HepG2 (cell line): ENCODE measurements around the gene THSD8. TPM values are rescaled to one million over a fixed set of nuclear protein-coding genes. Genes with fewer than 3 reads are reported as not detected.

Experiments used
- ATAC-seq: fragments of 200-7000 bp; cut with Tn5 transposase; 3 replicates; pipeline ENCODE4 v1.9.1; 2020; ENCODE audit warnings: mild to moderate bottlenecking, moderate library complexity
- BruUV-seq: library from RNA; stranded (reverse); fragments of 400-500 nt; replicated peaks from 2 replicates; lab custom pipeline; 2021; lab: Mats Ljungman, UMichigan
- CTCF ChIA-PET: fragments of 300-600 bp; formaldehyde crosslinking; extraction: SDS; loops from one replicate; lab custom pipeline; 2021; ENCODE audit warnings: low total read pairs, inconsistent platforms, low intra/inter-chr PET ratio; lab: Yijun Ruan, JAX
- POLR2A ChIA-PET: fragments of 350-600 bp; sonication (Branson Sonifier 250); formaldehyde crosslinking; loops from one replicate; lab custom pipeline; 2020; ENCODE audit warnings: antibody characterized with exemption, inconsistent platforms; lab: Yijun Ruan, JAX
- DNase-seq: peaks from one replicate; pipeline ENCODE4 v3.0.0-alpha.2; 2015; ENCODE audit warnings: low spot score
- FAIRE-seq: peaks from 3 replicates; lab custom pipeline; 2011; peaks lifted over from hg19 to GRCh38; lab: Jason Lieb, UNC
- H2AFZ ChIP-seq: one replicate; pipeline ENCODE4 v1.6.1; 2011; ENCODE audit warnings: low read length, inconsistent platforms
- H3K27ac ChIP-seq: fragments of 300-600 bp; 3 replicates; pipeline ENCODE4 v1.8.0; 2011; ENCODE audit warnings: mixed run types, mild to moderate bottlenecking, mixed read lengths, low read length, inconsistent platforms; ENCODE audit not compliant: insufficient read depth; ENCODE audit errors: extremely low read length
- H3K27me3 ChIP-seq, 2 experiments: fragments of 200-600 bp in 1 of 2; 2 replicates in 1 of 2; 3 replicates in 1 of 2; pipeline versions ENCODE4 v1.6.0 to v1.8.0; 2011; ENCODE audit warnings: low read length in 2 of 2, mild to moderate bottlenecking in 2 of 2, moderate library complexity in 2 of 2, inconsistent platforms in 1 of 2; ENCODE audit not compliant: insufficient read depth in 2 of 2, control insufficient read depth in 1 of 2
- H3K36me3 ChIP-seq, 2 experiments: fragments of 200-600 bp in 1 of 2; replicated peaks in 1 of 2; 2 replicates in 1 of 2; 3 replicates in 1 of 2; pipeline versions ENCODE4 v1.5.1 to v1.8.0; 2011; ENCODE audit warnings: low read length in 2 of 2, inconsistent platforms in 1 of 2; ENCODE audit not compliant: insufficient read depth in 2 of 2, control insufficient read depth in 1 of 2
- H3K4me1 ChIP-seq: 2 replicates; pipeline ENCODE4 v1.5.1; 2012; ENCODE audit warnings: low read length, inconsistent platforms; ENCODE audit not compliant: insufficient read depth
- H3K4me2 ChIP-seq: 2 replicates; pipeline ENCODE4 v1.6.0; 2011; ENCODE audit warnings: low read depth, low read length, inconsistent platforms
- H3K4me3 ChIP-seq, 3 experiments: fragments of 200-600 bp in 1 of 3; sonication (generic), shearing (Covaris generic) in 1 of 3; replicated peaks in 1 of 3; 2 replicates each; pipeline ENCODE4 v1.5.1; 2011 to 2016; ENCODE audit warnings: low read length in 3 of 3, inconsistent platforms in 2 of 3, low read depth in 2 of 3, mild to moderate bottlenecking in 2 of 3, control low read depth in 1 of 3, mixed read lengths in 1 of 3; ENCODE audit not compliant: insufficient read depth in 1 of 3
- H3K79me2 ChIP-seq: one replicate; pipeline ENCODE4 v1.6.1; 2011; ENCODE audit warnings: low read length, inconsistent platforms; ENCODE audit not compliant: insufficient read depth
- H3K9ac ChIP-seq: 2 replicates; pipeline ENCODE4 v1.6.0; 2011; ENCODE audit warnings: mild to moderate bottlenecking, low read depth, low read length, inconsistent platforms; ENCODE audit not compliant: insufficient read depth
- H3K9me3 ChIP-seq: 2 replicates; pipeline ENCODE4 v1.5.1; 2012; ENCODE audit warnings: mild to moderate bottlenecking, low read length
- H4K20me1 ChIP-seq: 2 replicates; pipeline ENCODE4 v1.6.0; 2011; ENCODE audit warnings: inconsistent platforms, mild to moderate bottlenecking, low read length, moderate library complexity; ENCODE audit not compliant: insufficient read depth
- CHCHD3 ChIP-seq: sonication (generic); formaldehyde crosslinking; IDR thresholded peaks from 2 replicates; pipeline ENCODE4 v1.8.0; 2022; ENCODE audit warnings: mild to moderate bottlenecking, missing genetic modification reagents, moderate library complexity
- MTF1 ChIP-seq: sonication (generic); formaldehyde crosslinking; IDR thresholded peaks from 2 replicates; pipeline ENCODE4 v1.5.0; 2020; ENCODE audit warnings: missing genetic modification reagents
- NCOA2 ChIP-seq: sonication (generic); formaldehyde crosslinking; IDR thresholded peaks from 2 replicates; pipeline ENCODE4 v1.8.0; 2022; ENCODE audit warnings: inconsistent platforms
- NR2F1 ChIP-seq, 2 experiments: fragments of 450-650 bp in 1 of 2; formaldehyde crosslinking in 1 of 2; IDR thresholded peaks; 2 replicates each; pipeline versions ENCODE4 v1.5.0 to v1.6.1; 2016 to 2020; ENCODE audit warnings: mild to moderate bottlenecking in 1 of 2, missing compliant biosample characterization in 1 of 2, missing genetic modification reagents in 1 of 2, moderate library complexity in 1 of 2
- PHF5A ChIP-seq: IDR thresholded peaks from one replicate; pipeline ENCODE4 v1.6.1; 2018; ENCODE audit warnings: low read depth, missing genetic modification reagents; ENCODE audit not compliant: unreplicated experiment
- ZBTB20 ChIP-seq: sonication (generic); formaldehyde crosslinking; IDR thresholded peaks from 2 replicates; pipeline ENCODE4 v1.8.1; 2023; ENCODE audit warnings: missing genetic modification reagents, low read depth, mild to moderate bottlenecking, borderline replicate concordance
- ZMYM3 ChIP-seq: sonication (generic); formaldehyde crosslinking; IDR thresholded peaks from 2 replicates; pipeline ENCODE4 v1.5.1; 2020; ENCODE audit warnings: mild to moderate bottlenecking, missing genetic modification reagents
- ZNF350 ChIP-seq: sonication (generic); formaldehyde crosslinking; IDR thresholded peaks from 2 replicates; pipeline ENCODE4 v1.4.0; 2020; ENCODE audit warnings: mild to moderate bottlenecking, low read depth, missing genetic modification reagents, borderline replicate concordance
- ZNF567 ChIP-seq: sonication (generic); formaldehyde crosslinking; IDR thresholded peaks from 2 replicates; pipeline ENCODE4 v1.8.1; 2023; ENCODE audit warnings: mild to moderate bottlenecking, missing genetic modification reagents, borderline replicate concordance
- WGBS: methylation state at CpG from one replicate; pipeline ENCODE4 v1.1.6; 2017; ENCODE audit warnings: low lambda C conversion rate; 5-methylcytosine and 5-hydroxymethylcytosine counted together
- in situ Hi-C: cut with HindIII; loops from 2 replicates; pipeline ENCODE4 v1.10.0; 2017; ENCODE audit warnings: low pct_unique_long_range_greater_than_20kb; ENCODE audit not compliant: extremely low pct_ligation_motif_present
- intact Hi-C: fragments of 100-400 bp; cut with micrococcal nuclease; formaldehyde crosslinking; loops from one replicate; pipeline ENCODE4 v1.10.0; 2022; ENCODE audit not compliant: unreplicated experiment
- polyA plus RNA-seq, 8 experiments: library from polyadenylated mRNA; depleted of rRNA in 3 of 8; stranded (reverse) in 7 of 8; unstranded in 1 of 8; fragments of >200 nt; fragmentation: Illumina TruSeq in 4 of 8; extraction: Trizol in 4 of 8; gene quantifications; 2 replicates each; pipeline versions ENCODE4 v1.2.1 to v1.2.3, GENCODE V29; 2011 to 2016; ENCODE audit warnings: low read depth in 4 of 8, missing spikeins in 1 of 8, mixed read lengths in 1 of 8; ENCODE audit not compliant: insufficient read depth in 1 of 8
- total RNA-seq, 5 experiments: library from RNA; depleted of rRNA; stranded (reverse); fragments of >200 nt; fragmentation: Illumina TruSeq; extraction: Trizol; gene quantifications; 2 replicates each; pipeline ENCODE4 v1.2.3, GENCODE V29; 2016; ENCODE audit warnings: low read depth in 1 of 5
- TF ChIP-seq, protein P1 (sequence below): fragments of 450-650 bp; IDR thresholded peaks from 2 replicates; pipeline ENCODE4 v1.6.1; 2016
- TF ChIP-seq, protein P2 (sequence below): sonication (generic); formaldehyde crosslinking; IDR thresholded peaks from 2 replicates; pipeline ENCODE4 v1.8.0; 2022; ENCODE audit warnings: missing genetic modification reagents, low read depth, mild to moderate bottlenecking, borderline replicate concordance
- TF ChIP-seq, protein P3 (sequence below): sonication (generic); formaldehyde crosslinking; IDR thresholded peaks from 2 replicates; pipeline ENCODE4 v1.5.0; 2020; ENCODE audit warnings: missing genetic modification reagents, mild to moderate bottlenecking, borderline replicate concordance

THSD8 gene
- total and polyA plus RNA-seq, 2 of the 13 experiments (the other 11 are each of a cell fraction or from before 2014, with no cell fraction given) = 4.8 to 14.9 TPM

DNA sequence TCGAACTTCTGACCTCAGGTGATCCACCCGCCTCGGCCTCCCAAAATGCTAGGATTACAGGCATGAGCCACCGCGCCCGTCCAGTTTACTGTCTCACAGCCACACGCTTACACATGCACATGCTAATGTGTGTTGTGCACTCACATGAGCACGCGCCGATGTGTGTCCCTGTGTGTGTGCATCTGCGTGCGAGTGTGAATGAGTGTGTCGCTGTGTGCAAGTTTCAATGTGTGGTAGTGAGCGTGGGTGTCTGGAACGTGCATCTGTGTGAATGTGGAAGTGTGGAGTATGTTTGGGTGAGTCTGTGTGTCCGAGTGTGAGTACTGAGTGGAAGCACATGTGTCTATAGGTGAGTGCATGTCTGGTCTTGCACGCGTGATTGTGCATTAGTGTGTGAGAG, 40.6 kb downstream of the THSD8 start:
- Histone ChIP-seq H3K27me3 (no peaks in the 10 kb centered on the region; a peak in 1 of 5 replicates), H4K20me1 (no peaks in the 10 kb centered on the region), H3K4me1 (peaks cover 13% of the 10 kb centered on the region), H3K79me2 (no peaks in the 10 kb centered on the region), H3K9me3 (no peaks in the 10 kb centered on the region), H3K9ac (no peak overlapping the region), H3K27ac (no peak overlapping the region), H2AFZ (no peak overlapping the region), H3K36me3 (no peaks in the 10 kb centered on the region), H3K4me2 (no peak overlapping the region), H3K4me3 (no peak overlapping the region)
- ATAC-seq = no peak
- BruUV-seq = no TSS peak
- no peak for DNase-seq
- ChIA-PET POLR2A (no interaction called here), CTCF (no interaction called here)
- in situ Hi-C loops (no loop called here), intact Hi-C loops (no loop called here)
- TF ChIP-seq, protein P1, sequence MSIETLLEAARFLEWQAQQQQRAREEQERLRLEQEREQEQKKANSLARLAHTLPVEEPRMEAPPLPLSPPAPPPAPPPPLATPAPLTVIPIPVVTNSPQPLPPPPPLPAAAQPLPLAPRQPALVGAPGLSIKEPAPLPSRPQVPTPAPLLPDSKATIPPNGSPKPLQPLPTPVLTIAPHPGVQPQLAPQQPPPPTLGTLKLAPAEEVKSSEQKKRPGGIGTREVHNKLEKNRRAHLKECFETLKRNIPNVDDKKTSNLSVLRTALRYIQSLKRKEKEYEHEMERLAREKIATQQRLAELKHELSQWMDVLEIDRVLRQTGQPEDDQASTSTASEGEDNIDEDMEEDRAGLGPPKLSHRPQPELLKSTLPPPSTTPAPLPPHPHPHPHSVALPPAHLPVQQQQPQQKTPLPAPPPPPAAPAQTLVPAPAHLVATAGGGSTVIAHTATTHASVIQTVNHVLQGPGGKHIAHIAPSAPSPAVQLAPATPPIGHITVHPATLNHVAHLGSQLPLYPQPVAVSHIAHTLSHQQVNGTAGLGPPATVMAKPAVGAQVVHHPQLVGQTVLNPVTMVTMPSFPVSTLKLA = peak; percentile 50
- no peak for TF ChIP-seq CHCHD3
- TF ChIP-seq, protein P2, sequence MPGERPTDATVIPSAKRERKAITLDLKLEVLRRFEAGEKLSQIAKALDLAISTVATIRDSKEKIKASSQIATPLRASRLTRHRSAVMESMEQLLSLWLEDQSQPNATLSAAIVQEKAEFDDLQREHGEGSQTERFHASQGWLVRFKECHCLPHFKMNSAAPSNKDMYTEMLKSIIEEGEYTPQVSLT (CRISPR knock-in tag) = no peak
- WGBS = 88% methylated on average over 18 of the region's 18 CpGs
- FAIRE-seq = no peak

DNA sequence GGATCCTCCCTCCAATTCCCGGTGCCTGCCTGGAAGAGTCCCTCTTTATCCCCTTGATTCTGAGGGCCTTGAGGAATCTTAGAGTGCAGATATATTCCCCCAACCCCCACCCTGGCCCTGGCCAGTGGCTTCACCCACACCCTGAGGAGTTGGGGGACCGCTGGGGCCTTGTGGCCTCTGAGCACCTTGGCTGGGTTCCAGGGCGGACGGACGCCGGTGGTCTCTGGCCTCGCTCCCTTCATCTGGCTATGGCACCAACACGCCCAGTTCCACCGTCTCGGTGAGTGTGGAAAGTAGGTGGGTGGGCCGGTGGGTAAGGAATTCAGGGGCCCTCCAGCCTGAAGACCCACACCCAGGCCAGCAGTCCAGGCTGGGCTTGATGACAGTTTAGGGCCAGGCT, 41.5 kb downstream of the THSD8 start:
- POLR2A ChIA-PET = no interaction called here
- no peaks in the 10 kb centered on the region for H3K9me3 ChIP-seq
- no TSS peak for BruUV-seq
- WGBS = 96% methylated on average over 5 of the region's 11 CpGs
- CTCF ChIA-PET = no interaction called here
- intact Hi-C loops = no loop called here
- H3K9ac ChIP-seq = no peak overlapping the region
- no peak for ATAC-seq
- DNase-seq = no peak
- H2AFZ ChIP-seq = no peak overlapping the region
- H4K20me1 ChIP-seq = no peaks in the 10 kb centered on the region
- H3K27ac ChIP-seq = no peak overlapping the region
- no peaks in the 10 kb centered on the region for H3K36me3 ChIP-seq
- in situ Hi-C loops = no loop called here
- H3K4me3 ChIP-seq = no peak overlapping the region
- no peaks in the 10 kb centered on the region; a peak in 1 of 5 replicates for H3K27me3 ChIP-seq
- no peak for FAIRE-seq
- no peak for TF ChIP-seq ZMYM3
- no peak for TF ChIP-seq PHF5A
- TF ChIP-seq ZNF567 (CRISPR knock-in tag) = no peak
- TF ChIP-seq, protein P3, sequence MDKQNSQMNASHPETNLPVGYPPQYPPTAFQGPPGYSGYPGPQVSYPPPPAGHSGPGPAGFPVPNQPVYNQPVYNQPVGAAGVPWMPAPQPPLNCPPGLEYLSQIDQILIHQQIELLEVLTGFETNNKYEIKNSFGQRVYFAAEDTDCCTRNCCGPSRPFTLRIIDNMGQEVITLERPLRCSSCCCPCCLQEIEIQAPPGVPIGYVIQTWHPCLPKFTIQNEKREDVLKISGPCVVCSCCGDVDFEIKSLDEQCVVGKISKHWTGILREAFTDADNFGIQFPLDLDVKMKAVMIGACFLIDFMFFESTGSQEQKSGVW = no peak
- no peak for TF ChIP-seq MTF1 (CRISPR knock-in tag)
- no peak for TF ChIP-seq ZBTB20
- no peak for TF ChIP-seq NCOA2 (CRISPR knock-in tag)
- TF ChIP-seq NR2F1 (CRISPR knock-in tag; IDR thresholded peaks at IDR 0.05) = no peak
- TF ChIP-seq ZNF350 (CRISPR knock-in tag) = no peak
- no peaks in the 10 kb centered on the region for H3K79me2 ChIP-seq
- H3K4me1 ChIP-seq = peaks cover 11% of the 10 kb centered on the region
- no peak overlapping the region for H3K4me2 ChIP-seq
